GM21825 (cell line): ENCODE results near the gene CEL.
"Not testable (repeated sequence)": the region's sequence is repeated elsewhere in the genome, so short reads cannot be mapped to it uniquely, and the experiment has no call there.

Experiments
- ATAC-seq: cut with Tn5 transposase; IDR thresholded peaks from one replicate; pipeline ENCODE4 v1.9.1; 2021; ENCODE audit warnings: mild to moderate bottlenecking, moderate library complexity; ENCODE audit not compliant: unreplicated experiment

The CEL gene

DNA sequence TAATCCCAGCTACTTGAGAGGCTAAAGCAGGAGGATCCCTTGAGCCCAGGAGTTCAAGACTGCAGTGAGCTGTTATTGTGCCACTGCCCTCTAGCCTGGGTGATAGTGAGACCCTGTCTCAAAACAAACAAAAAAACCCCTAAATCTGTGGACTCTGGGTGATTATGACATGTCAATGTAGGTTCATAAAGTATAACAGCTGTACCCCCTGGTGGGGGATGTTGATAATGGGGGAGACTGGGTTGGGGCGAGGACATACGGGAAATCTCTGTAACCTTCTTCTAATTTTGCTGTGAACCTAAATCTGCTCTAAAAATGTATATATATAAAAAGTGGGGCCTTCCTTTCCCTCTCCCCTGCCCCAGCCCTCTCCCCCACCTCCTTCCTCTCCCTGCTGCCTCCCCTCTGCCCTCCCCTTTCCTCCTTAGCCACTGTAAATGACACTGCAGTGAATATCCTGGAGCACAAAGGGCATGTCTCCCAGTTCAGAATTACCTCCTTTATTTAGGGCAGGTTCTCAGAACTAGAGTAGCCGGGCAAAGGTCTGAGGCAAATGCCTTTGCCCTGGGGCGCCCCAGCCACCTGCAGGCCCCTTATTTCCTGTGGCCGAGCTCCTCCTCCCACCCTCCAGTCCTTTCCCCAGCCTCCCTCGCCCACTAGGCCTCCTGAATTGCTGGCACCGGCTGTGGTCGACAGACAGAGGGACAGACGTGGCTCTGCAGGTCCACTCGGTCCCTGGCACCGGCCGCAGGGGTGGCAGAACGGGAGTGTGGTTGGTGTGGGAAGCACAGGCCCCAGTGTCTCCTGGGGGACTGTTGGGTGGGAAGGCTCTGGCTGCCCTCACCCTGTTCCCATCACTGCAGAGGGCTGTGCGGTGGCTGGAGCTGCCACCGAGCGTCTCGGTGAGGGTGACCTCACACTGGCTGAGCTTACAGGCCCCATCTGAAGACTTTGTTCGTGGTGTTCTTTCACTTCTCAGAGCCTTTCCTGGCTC, 19.3 kb downstream of the CEL start:
- ATAC-seq = not testable (repeated sequence)

DNA sequence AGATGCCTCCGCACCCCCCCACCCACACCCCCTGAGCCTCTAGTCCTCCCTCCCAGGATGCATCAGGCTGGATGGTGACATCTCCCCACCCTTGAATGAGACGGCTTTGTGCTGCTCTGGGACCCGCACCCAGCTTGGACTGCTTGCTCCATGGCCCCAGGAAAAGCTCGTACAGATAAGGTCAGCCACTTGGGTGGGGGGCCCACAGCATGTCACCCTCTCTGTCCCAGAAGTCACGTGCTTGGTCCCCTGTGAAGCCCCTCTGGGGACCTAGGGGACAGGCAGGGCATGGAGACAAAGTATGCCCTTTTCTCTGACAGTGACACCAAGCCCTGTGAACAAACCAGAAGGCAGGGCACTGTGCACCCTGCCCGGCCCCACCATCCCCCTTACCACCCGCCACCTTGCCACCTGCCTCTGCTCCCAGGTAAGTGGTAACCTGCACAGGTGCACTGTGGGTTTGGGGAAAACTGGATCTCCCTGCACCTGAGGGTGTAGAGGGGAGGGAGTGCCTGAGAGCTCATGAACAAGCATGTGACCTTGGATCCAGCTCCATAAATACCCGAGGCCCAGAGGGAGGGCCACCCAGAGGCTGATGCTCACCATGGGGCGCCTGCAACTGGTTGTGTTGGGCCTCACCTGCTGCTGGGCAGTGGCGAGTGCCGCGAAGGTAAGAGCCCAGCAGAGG, 20.3 kb downstream of the CEL start:
- ATAC-seq = not testable (repeated sequence)

DNA sequence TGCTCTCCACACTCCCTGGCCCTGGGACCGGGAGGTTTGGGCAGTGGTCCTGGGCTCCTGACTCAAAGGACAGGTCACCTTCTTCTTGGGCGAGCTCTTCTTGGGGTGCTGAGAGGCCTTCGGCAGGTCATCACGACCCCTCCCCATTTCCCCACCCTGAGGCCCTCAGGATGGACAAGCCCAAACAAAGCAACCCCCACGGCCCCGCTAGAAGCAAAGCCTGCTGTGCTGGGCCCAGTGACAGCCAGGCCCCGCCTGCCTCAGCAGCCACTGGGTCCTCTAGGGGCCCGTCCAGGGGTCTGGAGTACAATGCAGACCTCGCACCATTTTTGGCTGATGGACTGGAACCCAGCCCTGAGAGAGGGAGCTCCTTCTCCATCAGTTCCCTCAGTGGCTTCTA, 21.9 kb downstream of the CEL start:
- not testable (repeated sequence) for ATAC-seq

DNA sequence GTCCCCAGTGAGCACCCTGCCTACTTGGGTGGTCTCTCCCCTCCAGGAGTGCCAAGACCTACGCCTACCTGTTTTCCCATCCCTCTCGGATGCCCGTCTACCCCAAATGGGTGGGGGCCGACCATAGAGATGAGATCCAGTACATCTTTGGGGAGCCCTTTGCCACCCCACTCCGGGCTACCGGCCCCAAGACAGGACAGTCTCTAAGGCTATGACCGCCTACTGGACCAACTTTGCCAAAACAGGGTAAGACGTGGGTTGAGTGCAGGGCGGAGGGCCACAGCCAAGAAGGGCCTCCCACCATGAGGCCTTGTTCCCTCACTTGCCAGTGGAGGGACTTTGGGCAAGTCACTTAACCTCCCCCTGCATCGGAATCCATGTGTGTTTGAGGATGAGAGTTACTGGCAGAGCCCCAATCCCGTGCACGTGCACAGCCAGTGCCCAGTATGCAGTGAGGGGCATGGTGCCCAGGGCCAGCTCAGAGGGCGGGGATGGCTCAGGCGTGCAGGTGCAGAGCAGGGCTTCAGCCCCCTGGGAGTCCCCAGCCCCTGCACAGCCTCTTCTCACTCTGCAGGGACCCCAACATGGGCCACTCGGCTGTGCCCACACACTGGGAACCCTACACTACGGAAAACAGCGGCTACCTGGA, 24.6 kb downstream of the CEL start:
- not testable (repeated sequence) for ATAC-seq

DNA sequence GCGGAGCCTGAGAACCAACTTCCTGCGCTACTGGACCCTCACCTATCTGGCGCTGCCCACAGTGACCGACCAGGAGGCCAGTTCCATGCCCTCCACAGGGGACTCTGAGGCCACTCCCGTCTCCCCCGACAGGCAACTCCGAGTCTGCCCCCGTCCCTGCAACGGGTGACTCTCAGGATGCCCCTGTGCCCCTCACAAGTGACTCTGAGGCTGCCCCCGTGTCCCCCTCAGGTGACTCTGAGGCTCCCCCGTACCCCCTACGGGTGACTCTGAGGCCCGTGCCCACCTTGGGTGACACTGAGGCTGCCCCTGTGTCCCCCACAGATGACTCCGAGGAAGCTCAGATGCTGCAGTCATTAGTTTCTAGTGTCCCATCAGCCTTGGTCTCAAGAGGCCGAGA, 25.1 kb downstream of the CEL start:
- no peak for ATAC-seq

DNA sequence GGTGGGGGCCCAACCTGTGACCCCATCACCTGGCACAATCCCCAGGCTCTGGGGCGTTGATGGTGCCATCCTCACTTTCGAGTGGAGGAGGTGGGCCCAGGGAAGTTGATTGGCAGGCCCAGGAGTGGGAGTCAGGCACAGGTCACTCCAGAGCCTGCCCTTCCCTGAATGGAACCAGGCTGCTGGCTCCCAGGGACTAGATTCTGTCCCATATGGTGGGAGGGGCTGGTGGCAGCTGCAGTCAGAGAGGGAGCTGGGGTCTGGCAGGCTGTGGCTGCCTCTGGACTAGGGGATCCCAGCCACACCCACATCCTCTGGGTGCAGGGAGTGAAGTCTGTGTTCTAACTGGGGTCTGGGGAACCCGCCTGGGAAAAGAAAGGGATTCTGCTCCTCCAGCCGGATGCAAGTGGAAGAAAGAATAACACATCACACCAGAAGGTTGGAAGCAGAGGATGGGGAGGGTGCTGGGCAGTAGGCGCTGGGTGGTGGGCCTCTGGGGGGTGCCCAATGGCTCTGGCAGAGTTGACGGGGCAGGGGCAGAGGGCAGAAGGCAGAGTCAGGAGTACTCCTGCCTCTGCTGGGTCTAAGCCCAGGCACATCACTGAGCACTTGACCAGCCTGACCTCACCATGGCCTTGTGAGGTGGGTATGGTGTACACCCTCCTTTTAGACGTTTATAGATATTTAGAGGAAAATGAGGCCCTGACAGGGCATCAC, 25.8 kb downstream of the CEL start:
- no peak for ATAC-seq

DNA sequence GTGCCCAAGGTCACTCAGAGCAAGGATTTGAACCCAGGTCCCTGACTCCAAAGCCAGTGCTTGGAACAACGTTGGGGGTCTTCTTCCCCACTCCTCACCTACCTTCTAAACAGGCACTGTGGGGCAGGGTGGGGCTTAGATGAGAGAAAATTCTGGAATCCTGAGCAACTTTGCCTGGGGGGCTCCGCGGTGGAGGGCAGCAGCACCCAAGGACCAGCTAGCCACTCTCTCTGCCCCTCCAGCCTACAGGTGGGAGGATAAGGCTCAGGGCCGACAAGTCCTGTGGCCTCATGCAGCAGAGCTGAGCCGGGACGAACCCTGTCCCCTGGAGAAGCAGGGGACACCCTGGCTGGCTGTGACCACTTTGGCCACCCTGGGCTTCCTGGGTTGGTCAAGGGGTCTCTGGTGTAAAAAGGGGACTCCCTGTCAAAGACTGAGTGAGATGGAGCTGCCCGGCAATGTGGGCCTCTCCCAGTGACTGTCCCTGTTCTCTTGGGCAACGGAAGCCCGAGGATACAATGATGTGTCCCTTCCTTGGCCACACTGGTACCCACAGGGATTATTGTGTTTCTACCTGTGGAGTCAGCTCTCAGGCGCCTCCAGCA, 26.5 kb downstream of the CEL start:
- no peak for ATAC-seq

DNA sequence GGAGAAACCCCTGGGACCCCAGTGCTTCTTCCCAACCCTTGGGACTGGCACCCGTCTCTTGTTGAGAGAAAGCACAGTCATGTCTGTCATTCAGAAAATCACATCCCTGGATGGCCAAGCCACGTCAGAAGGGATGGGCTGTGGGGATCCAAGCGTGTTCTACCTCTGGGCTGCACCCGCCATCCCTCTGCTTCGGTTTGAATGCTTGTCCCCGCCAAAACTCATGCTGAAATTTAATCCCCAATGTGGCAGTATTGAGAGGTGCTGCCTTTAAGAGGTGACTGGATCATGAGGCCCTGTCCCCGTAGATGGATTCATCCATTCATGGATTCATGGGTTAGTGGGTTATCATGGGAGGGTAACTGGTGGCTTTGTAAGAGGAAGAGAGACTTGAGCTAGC, 27.0 kb downstream of the CEL start:
- no peak for ATAC-seq

DNA sequence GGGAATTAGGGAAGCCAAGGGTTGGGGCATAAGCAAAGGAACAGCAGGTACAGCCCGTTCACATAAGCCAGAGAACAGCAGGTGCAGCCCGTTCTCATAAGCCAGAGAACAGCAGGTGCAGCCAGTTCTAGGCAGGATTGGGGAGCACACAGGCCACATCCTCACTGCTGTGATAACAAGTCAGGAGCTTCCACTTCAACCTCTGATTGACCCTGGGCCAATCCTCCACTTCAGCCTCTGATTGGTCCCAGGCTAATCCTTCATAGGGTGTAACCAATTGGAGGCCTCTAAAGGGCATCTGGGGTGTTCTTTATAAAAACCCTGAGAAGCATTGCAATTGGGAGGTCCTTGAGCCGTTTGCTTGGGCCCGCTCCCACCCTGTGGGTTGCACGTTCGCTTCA, 27.5 kb downstream of the CEL start:
- ATAC-seq = no peak

DNA sequence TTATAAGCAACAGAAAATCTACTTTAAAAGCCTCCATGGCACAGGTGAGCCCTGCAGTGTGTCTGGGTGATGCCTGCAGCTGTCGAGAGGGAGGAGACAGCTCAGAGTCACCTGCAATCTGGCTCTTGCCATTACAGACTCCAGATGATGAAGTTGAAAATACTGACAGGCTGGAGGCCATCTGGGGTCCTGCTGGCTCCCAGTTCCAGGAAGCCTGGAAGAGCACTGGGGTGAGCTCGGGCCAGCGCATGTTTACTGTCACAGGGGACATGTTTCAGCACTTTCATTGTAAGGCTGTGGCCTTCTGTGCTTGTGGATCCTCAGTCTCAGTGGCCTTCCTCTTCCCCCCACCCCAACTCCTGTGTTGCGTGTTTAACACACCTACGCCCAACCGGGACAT, 28.4 kb downstream of the CEL start:
- ATAC-seq = no peak

DNA sequence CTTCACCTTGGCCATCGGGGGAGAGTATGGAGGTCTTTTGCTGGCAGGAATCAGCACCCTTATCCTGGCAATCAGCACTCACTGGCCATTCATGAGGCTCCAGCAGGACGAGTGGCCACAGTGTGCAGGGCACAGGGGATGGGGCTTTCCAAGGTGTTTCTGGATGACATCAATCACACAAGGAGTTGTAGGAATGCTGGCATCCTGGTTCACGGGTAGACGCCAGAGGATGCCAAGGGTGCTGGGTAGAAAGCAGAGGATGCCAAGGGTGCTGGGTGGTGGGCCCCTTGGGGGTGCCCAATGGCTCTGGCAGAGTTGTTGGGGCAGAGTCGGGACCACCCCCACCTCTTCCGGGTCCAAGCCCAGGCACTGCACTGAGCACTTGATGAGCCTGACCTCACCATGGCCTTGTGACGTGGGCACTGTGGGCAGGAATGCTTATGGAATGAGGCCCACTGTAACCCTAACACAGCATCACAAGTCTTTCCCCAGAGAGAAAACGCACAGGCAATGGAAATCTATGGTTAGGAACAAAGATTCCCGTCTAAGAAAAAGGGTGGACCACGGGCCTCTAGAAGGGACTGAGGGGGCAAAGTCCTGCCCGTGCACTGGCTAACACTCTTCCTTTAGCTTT, 29.1 kb downstream of the CEL start:
- no peak for ATAC-seq

DNA sequence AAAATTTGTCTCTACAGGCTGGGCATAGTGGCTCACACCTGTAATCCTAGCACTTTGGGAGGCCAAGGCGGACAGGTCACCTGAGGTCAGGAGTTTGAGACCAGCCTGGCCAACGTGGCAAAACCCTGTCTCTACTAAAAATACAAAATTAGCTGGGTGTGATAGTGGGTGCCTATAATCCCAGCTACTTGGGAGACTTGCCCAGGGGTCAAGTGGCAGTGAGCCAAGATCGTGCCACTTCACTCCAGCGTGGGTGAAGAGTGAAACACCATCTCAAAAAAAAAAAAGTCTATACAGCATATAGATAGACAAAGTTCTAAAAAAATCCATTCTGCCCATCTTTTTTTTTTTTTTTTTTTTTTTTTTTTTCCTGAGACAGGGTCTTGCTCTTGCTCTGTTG, 32.6 kb downstream of the CEL start:
- not testable (repeated sequence) for ATAC-seq

DNA sequence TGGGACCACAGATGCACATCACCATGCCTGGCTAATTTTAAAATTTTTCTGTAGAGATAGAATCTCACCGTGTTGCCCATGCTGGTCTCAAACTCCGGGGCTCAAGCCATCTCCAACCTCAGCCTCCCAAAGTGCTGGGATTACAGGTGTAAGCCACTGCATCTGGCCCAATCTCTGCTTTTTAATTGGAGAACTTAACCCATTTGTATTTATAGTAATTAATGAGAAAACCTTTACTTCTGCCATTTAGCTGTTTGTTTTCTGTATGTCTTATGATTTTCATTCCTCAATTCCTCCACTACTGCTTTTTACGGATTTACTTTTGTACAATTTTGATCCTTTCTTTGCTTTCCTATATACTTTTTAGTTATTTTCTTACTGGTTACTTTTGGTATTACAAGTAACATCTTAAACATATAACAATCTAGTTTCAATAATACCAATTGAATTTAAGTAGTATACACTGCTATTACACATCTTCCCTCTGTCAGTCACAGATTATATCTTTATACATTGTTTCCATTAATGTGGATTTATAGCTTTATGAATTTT, 33.1 kb downstream of the CEL start:
- ATAC-seq = no peak

DNA sequence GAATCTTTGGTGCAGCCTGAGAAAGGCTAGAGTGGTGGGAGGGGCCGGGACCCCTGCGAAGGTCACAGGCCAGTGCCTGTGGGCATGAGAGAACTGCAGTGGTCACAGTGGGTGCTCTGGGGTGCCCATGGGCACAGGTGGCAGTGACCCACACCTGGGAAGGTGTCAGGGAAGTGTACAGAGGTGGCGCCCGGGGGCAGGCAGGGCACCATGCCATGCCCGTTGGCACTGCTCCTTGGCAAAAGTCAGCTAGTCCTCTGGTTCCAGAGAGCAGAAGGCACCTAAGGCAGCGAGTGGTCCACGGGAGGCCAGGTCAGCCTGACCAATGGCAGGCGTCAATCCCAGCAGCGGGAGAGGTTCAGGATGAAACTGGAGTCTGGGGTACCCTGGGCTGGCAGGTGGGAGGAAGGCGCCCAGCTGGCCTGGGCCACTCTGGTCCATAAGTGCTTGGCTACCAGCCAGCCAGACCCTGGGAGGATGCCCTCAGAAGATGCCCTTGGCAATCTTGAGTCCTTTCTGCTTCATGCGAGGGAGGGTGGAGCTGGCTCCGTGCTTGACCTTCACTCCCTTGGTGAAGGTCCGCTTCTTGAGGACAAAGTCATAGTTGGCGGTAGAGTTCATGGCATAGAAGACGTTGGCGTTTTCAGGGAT, 36.4 kb downstream of the CEL start:
- ATAC-seq = no peak

DNA sequence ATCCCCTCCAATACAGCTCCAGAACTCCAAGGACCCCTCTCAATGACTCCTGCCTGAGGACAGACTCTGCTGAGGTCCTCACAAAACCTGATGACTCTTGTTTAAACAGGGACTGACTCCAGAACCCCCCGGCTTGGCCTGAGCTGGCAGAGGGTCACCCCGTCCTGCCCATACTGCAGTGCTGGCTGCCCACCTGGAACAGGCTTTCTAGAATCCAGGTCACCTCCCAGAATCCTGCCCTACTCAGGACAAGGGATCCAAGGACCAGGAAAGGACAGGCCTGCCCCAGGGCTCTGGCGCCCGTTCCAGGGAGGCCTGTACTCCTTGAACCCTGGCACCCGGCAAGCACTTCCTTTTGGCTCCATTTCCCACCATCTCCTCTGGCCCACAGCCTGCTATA, 37.1 kb downstream of the CEL start:
- no peak for ATAC-seq

DNA sequence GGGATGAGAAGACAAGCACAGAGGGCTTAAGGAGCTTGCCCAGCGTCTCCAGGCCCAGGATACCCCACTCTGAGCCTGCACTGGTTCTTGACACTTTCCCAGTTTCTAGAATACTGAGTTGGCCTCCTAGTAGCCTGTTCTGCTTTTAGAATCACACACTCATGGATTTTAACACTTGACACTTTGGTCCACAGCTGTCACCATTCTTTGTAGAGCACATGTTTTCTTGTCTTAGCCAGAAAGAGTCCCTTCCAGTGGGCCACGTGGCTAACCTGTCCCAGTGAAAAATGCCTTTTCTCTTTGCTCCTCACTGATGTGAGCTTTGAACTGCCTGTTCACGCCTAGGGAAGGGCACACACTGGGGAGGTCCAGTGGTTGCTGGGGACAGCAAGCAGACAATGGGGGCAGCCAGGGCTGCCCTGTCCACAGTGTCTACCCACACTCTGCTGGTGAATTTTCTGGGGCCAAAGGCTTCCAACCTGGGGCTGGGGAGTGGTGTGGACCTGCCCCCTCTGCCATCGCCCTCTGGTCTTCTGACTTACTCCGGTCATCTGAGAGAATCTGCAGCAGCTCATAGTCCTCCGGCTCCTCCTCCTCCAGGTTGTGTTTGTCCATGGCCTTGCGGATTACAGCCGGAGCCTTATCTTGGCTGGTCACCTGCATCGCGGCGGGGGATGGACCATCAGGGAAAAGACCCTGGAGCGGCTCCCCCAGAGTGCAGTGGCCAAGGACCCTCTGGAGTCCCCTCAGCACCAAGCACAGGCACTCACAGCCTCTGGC, 38.1 kb downstream of the CEL start:
- ATAC-seq = no peak

DNA sequence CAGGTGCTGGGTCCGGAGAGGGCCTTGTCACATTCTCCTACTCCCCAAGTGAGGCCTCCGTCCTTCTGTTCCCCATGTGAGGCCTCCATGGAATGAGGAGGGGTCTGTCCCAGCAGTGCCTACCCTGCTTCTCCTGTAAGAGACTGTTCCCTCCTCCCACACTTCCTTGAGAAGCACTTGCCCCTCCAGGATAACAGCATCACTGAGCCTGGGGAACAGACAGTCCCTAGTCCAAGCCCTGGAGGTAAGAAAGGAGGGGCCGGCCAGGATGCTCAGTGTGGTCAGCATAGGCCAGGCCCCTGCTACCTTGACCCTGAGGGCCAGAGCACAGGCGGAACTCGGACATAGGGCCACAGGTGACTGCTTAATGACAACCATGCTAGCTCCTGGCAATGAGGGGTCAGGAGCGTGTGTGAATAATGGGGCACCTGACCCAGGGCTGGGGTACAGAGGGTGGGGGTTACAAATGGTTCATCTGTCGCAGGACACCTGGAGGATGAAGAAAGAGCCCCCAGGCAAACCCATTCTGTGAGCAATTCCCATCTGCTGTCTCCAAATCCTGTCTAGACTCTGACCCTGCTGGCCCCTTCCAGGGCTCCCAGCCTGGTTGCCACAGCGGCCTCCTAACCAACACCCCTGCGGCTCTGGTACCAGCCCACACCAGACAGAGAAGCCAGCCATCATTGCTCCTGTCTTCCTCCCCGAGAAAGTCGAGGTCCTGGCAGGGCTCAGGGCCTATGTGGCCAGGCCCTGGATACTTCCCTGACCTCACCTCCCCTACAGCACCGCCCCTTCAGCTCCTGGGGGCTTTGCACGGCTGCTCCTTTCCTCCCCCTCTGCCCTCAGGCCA, 39.0 kb downstream of the CEL start:
- no peak for ATAC-seq
